K562 (cell line): ENCODE data around the gene TFRC. TPM values are rescaled to one million over a fixed set of nuclear protein-coding genes. Genes with fewer than 3 reads are reported as not detected.
A peak's percentile ranks its signal among the peaks of the same experiment; 100 is the strongest.

ENCODE experiments used
- DEAF1 ChIP-seq: fragments of 450-650 bp; formaldehyde crosslinking; IDR thresholded peaks from 2 replicates; pipeline ENCODE4 v1.4.0; 2020; ENCODE audit warnings: mild to moderate bottlenecking, moderate library complexity
- HIVEP1 ChIP-seq: fragments of 250-450 bp; sonication (Bioruptor Pico); IDR thresholded peaks from 2 replicates; pipeline ENCODE4 v1.4.0; 2020; ENCODE audit warnings: mild to moderate bottlenecking
- HNRNPUL1 ChIP-seq: fragments of 200-400 bp; formaldehyde crosslinking; IDR thresholded peaks from 2 replicates; pipeline ENCODE4 v1.6.1; 2017; ENCODE audit warnings: low read length
- PTRF ChIP-seq: fragments of 450-650 bp; IDR thresholded peaks from 2 replicates; pipeline ENCODE4 v1.6.1; 2016; ENCODE audit warnings: mild to moderate bottlenecking, missing genetic modification characterization, missing compliant biosample characterization
- RBFOX2 ChIP-seq: fragments of 200-400 bp; formaldehyde crosslinking; IDR thresholded peaks from 2 replicates; pipeline ENCODE4 v1.6.1; 2017; ENCODE audit warnings: low read depth, mild to moderate bottlenecking, low read length, moderate library complexity
- TAF7 ChIP-seq: fragments of 450-650 bp; IDR thresholded peaks from 2 replicates; pipeline ENCODE4 v1.6.1; 2016; ENCODE audit warnings: missing genetic modification characterization, missing compliant biosample characterization
- UBTF ChIP-seq, 2 experiments: IDR thresholded peaks; 2 replicates each; pipeline ENCODE4 v1.6.1; 2012; ENCODE audit warnings: improper control_type of control experiment in 2 of 2, low read depth in 2 of 2, low read length in 2 of 2, borderline replicate concordance in 1 of 2
- ZBTB26 ChIP-seq: fragments of 450-650 bp; formaldehyde crosslinking; IDR thresholded peaks from 2 replicates; pipeline ENCODE4 v1.4.0; 2022; ENCODE audit warnings: missing genetic modification characterization
- ZBTB5 ChIP-seq: fragments of 450-650 bp; IDR thresholded peaks from 2 replicates; pipeline ENCODE4 v1.6.1; 2017; ENCODE audit warnings: antibody characterized with exemption
- ZNF3 ChIP-seq: fragments of 250-450 bp; sonication (Bioruptor Pico); IDR thresholded peaks from 2 replicates; pipeline ENCODE4 v1.5.0; 2021; ENCODE audit warnings: mild to moderate bottlenecking, moderate library complexity
- ZNF717 ChIP-seq: fragments of 250-450 bp; sonication (Bioruptor Pico); IDR thresholded peaks from 2 replicates; pipeline ENCODE4 v1.5.0; 2021
- ZNF785 ChIP-seq: fragments of 250-450 bp; sonication (Bioruptor Pico); IDR thresholded peaks from 2 replicates; pipeline ENCODE4 v1.4.0; 2020; ENCODE audit warnings: mild to moderate bottlenecking
- polyA plus RNA-seq, 8 experiments: library from polyadenylated mRNA; depleted of rRNA in 4 of 8; stranded (reverse) in 5 of 8; unstranded in 3 of 8; fragments of >200 nt; fragmentation: Nextera tagmentation in 2 of 8; fragmentation: Illumina TruSeq in 1 of 8; extraction: Ambion mirVana in 2 of 8; extraction: Trizol in 1 of 8; gene quantifications; 2 replicates each; pipeline versions ENCODE4 v1.2.1 to v1.2.3, GENCODE V29; 2011 to 2014; ENCODE audit warnings: inconsistent platforms in 1 of 8, missing spikeins in 1 of 8
- total RNA-seq, 7 experiments: library from RNA; depleted of rRNA in 6 of 7; stranded (reverse); fragments of >200 nt in 6 of 7; fragmentation: Illumina TruSeq in 2 of 7; extraction: Trizol in 2 of 7; gene quantifications; 2 replicates each; pipeline versions ENCODE4 v1.2.1 to v1.2.3, GENCODE V29; 2011 to 2021; ENCODE audit warnings: low replicate concordance in 1 of 7

Gene TFRC
- total and polyA plus RNA-seq, 9 of the 15 experiments (the other 6 are each of a cell fraction or from before 2014, with no cell fraction given), result 149 to 679 (median 332) TPM

- TF ChIP-seq PTRF (tag) (no peak), ZNF785 (CRISPR knock-in tag) (no peak), HNRNPUL1 (no peak), TAF7 (tag) (no peak), HIVEP1 (CRISPR knock-in tag) (no peak), UBTF (IDR thresholded peaks at IDR 0.05; ENCODE audit: borderline replicate concordance in 1 of 2, low read depth in 2 of 2, low read length in 2 of 2) (no peak), ZBTB5 (no peak), RBFOX2 (peak; percentile 65), ZBTB26 (CRISPR knock-in tag) (no peak), ZNF717 (CRISPR knock-in tag) (no peak), ZNF3 (CRISPR knock-in tag) (no peak), DEAF1 (peak; percentile 51; the same call in 1 of the 2 replicates)
- TF ChIP-seq, all 486 proteins: peak for 17
Observed at GRCh38 chr3:196073255-196073753, 8.6 kb downstream of the TFRC start (continued).
